GM13976 (cell line): ENCODE data around the gene LINGO4.

ENCODE experiments used
- DNase-seq: peaks from one replicate; pipeline ENCODE4 v3.0.0; 2012; ENCODE audit warnings: low spot score
- in situ Hi-C: fragments of 300-500 bp; cut with MboI; formaldehyde crosslinking; loops from one replicate; pipeline ENCODE4 v1.12.0; 2022; ENCODE audit warnings: low sequenced_read_pairs, mixed read lengths, inconsistent platforms; ENCODE audit not compliant: unreplicated experiment
- TF ChIP-seq, protein P1 (sequence below): IDR thresholded peaks from 2 replicates; pipeline ENCODE4 v1.5.1; 2012; ENCODE audit warnings: borderline replicate concordance, mild to moderate bottlenecking; ENCODE audit not compliant: insufficient read depth; ENCODE audit errors: extremely low read depth, missing control alignments, control extremely low read depth

LINGO4 gene

GRCh38 chr1:151805066-151805820 lies at the start of gene LINGO4:
Gene LINGO4 (minus strand): TSS chr1:151805419. CDS start chr1:151802704, 2,715 bp downstream.
- TF ChIP-seq, protein P1, sequence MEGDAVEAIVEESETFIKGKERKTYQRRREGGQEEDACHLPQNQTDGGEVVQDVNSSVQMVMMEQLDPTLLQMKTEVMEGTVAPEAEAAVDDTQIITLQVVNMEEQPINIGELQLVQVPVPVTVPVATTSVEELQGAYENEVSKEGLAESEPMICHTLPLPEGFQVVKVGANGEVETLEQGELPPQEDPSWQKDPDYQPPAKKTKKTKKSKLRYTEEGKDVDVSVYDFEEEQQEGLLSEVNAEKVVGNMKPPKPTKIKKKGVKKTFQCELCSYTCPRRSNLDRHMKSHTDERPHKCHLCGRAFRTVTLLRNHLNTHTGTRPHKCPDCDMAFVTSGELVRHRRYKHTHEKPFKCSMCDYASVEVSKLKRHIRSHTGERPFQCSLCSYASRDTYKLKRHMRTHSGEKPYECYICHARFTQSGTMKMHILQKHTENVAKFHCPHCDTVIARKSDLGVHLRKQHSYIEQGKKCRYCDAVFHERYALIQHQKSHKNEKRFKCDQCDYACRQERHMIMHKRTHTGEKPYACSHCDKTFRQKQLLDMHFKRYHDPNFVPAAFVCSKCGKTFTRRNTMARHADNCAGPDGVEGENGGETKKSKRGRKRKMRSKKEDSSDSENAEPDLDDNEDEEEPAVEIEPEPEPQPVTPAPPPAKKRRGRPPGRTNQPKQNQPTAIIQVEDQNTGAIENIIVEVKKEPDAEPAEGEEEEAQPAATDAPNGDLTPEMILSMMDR = no peak
- no peak for DNase-seq
- in situ Hi-C loops = no loop called here

DNA sequence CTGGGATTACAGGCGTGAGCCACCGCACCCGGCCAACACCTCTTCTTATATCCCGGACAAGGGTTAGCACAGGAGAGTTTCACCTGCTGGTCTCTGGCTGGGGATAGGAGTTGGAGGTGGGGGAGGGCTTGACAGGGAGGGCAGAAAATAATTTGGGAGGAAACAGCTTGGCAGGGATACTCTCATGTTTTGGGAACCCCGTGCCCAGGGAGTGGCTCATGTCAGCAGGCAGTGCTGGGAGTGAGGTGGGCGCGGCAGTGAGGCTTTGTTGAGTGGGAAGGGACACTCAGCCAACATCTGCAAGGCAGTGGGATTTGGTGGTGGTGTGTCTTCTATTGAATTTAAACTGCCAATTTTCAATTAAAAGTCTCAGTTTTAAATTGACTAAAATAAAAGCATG lies 49.4 kb upstream of the LINGO4 start:
- no peak for DNase-seq
- TF ChIP-seq, protein P1 = no peak
- in situ Hi-C loops = no loop called here

DNA sequence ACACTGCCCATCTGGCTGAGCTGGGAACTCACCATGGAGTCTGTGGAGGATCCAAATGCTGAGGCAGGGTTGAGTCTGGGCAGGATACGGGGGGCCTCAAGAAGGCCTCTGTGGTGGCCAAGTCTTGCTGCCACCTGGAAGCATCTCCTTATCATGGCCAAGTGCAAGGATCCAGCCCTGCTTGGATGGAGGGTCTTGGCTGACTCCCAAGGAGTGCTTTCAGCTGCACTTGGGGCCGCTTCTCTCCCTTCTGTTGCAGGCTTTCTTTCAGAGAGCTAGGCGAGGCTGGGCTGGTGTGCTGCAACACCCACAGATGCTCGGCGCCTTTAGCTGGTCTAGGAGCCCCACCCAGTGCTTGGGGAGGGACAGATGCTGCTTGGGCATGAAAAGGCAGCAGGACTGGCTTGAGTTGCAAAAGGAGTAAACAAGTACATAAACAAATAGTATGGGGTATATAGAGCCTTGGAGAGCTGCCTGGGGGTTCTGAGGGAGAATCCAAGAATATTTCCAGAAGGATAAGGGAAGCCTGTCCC lies 48.3 kb upstream of the LINGO4 start, which contains the start of gene THEM5:
THEM5 (minus strand) TSS at position 302 of the 533 bp plus-strand sequence; CDS start at position 155, 147 bp downstream.
- DNase-seq = no peak
- TF ChIP-seq, protein P1 = no peak
- in situ Hi-C loops = no loop called here

- no peak for DNase-seq
- in situ Hi-C loops = no loop called here
- TF ChIP-seq, protein P1 = no peak
Observed at GRCh38 chr1:151852733-151853132, 47.5 kb upstream of the LINGO4 start.

DNA sequence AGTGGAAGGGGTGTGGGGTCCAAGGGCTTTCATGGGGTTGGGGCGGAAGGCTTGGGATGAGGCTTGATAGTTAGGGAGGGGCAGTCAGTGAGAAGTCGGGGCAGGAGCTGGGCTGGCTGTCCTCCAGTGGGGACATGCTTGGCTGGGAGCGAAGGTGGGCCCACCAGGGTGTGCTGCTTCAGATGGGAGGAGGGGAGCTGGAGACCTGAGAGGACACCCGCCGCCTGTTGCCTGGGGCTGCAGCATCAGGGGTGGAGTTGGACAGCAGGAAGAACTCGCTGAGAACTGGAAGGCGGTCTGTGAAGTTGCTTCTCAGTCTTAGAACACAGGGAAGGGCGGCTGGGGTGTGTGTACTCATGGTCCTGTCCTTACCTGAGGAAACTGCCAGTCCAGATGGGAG lies 46.7 kb upstream of the LINGO4 start:
- DNase-seq = no peak
- in situ Hi-C loops = no loop called here
- TF ChIP-seq, protein P1 = no peak

DNA sequence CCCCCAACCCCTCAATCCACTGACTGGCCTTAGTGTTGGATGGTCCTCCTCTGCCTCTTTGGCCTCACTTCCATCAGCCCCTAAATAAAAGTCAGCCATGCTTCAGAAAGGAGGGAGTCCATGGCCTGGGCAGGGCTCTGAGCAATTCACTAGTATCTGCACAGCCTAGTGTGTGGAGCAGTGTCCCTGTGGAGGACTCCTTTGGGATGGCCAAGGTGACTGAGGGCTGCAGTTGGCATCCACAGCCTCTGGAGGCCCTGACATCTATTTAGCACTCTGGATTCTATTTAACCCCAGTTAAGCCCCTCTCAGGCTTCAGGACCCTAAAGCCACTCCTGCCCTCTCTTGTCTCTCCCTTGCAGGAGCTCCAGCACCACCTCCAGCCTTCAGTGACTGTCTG lies 44.7 kb upstream of the LINGO4 start:
- TF ChIP-seq, protein P1 = no peak
- in situ Hi-C loops = no loop called here
- no peak for DNase-seq
